Head of caudate nucleus (tissue), 42 donors: Measurements from ENCODE around the gene VPS41.

ENCODE experiments used
- DNase-seq, 42 donors: peaks; one replicate each; pipeline versions ENCODE4 v3.0.0 to v3.0.0-alpha.2; 2020 to 2021; ENCODE audit warnings: mixed read lengths in 7 of 42
- intact Hi-C: fragments of 100-400 bp; cut with DNase I; formaldehyde crosslinking; loops from one replicate; pipeline ENCODE4 v1.15.0; 2022

VPS41 gene

DNA sequence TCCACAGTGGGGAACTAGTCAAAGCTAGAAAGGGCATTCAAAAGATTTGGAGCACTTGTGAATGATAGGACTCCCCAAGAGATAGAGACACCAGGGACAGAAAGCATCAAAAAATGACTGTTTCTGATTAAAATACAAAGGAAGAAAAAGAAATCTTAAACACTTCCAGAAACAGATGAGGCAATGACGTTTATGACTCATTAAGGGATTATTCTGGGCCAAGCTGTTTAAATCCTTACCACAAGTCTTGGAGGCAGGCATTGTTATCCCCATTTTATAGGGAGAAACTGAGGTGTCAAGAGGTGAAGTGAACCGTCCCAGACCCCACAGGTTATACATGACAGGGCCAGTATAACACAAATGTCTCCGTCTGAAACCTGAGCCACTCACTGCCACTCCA is 209.5 kb downstream of the VPS41 start:
- DNase-seq = no peak
- intact Hi-C loops = no loop called here

DNA sequence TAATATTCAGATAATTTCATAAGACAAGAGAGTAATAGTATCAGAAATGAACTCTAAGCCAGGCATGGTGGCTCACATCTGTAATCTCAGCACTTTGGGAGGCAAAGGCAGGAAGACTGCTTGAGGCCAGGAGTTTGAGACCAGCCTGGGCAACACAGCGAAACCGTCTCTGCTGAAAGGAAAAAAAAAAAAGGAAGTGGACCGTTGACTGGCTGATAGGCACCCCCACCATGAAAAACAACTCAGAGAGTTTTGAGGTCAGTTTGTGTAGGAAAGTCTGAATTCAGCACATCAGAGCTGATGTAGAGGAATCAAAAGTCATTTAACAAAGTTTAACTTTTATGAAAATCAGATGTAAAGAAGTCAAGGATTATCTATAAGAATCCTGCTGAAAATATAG is 214.7 kb downstream of the VPS41 start:
- no peak for DNase-seq
- intact Hi-C loops = no loop called here

DNA sequence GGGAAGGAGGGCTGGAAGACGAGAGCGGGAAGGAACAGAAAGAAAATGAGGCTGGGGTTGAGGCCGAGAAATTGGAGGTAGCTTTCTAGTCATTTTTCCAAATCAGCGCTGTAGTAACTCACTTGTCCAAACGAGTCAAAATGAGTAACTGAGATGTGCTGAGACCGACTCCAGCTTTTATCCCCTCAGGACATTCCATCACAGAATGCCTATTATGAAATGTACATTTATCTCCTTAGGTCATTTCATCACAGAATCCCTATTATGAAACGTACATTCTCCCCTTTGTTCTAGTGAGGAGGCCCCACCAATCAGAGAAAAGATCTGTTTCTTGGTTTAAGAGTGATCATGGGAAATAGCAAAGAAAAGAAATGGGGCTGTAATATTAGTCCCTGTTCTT is 222.1 kb downstream of the VPS41 start:
- DNase-seq = no peak
- intact Hi-C loops = no loop called here

DNA sequence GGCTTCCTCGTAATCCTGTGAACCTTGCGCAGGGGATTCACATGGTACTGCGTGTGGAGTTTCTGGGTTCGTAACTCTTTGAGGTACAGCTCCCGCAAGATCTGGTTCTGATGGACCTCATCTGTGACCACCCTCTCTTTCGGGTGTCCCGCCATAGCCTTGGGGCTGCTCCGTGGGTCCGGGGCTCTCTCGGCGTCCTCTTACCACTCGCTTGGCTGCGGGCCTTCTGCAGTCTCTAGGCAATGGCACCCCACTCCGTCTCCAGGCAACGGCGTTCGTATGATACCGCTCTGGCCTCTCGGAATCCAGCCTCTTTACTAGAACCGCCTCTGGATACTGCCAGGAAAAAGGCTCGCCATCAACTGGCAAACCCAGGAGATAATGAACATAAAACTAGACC is 223.1 kb downstream of the VPS41 start:
- DNase-seq = no peak
- intact Hi-C loops = no loop called here

DNA sequence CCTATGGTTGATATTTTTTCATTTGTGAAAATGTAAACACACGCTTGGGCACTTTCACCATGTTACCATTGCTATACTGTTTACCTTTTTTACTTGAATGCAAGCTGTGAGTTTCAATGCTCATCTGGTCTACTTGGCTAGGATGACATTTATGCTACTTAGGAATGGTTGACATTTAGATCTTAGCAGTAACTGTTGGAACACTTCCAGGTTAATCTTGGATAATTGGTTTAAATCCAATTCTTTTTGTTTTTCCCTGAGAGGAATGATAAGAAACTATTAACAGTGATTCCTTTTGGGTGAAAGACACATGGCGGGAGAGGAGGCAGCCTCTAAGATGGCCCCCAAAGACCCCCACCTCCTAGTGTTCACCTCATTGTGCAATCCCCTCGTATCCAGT is 226.4 kb downstream of the VPS41 start:
- intact Hi-C loops = no loop called here
- DNase-seq = no peak

DNA sequence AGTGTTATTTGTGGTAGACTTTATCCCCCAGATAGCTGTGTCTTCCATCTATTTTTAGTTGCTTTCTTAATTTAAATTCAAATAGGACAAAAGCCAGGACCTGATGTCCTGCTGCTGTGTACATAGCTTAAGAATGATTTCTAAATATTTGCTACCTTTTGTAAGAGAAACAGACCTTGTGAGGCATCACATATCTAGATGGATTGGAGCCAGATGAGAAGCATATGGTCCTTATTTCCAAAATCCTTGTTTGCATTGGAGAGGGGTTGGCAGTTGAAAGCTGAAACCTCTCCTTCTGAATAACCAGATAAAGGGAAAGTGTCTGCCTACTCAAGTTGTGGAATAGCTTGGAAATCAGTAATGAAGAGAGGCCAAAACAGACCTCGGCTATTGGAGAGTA is 227.1 kb downstream of the VPS41 start:
- no peak for DNase-seq
- intact Hi-C loops = no loop called here

DNA sequence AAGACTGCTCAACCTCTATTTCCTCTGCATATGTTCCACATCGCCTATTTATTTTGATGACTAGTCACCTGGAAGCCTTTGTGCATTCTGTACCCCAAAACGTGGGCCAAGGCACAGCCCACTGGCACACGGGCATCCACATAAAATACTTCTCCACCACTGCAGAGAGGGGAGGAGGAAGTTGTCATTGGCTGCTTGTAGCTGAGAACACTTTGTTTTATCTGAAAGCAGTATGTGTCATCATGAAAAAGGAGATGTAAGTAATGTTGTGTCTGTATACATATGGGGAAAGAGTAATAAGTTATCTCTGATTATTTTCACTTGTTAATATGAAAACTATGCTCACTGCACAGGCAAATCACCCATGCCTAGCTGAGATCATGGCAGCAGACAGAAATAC is 229.6 kb downstream of the VPS41 start:
- DNase-seq = no peak
- intact Hi-C loops = no loop called here

DNA sequence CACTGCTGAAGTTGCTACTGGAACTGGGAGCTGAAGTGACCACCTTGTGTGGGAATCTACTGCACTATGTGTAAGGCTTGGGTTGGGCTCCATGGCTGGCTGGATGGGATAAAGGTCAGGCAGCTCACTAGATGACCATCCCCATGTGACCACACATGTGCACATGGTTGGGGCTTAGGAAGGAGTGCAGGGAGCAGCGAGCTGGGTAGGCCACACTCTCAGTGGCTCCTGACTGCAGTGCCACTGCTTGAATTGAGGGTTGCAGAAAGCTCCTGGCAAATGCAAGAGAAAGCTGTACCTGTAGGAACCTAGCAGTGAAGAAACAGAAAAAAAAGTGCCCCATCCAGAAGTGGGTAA is 230.3 kb downstream of the VPS41 start:
- DNase-seq = no peak
- intact Hi-C loops = no loop called here

DNA sequence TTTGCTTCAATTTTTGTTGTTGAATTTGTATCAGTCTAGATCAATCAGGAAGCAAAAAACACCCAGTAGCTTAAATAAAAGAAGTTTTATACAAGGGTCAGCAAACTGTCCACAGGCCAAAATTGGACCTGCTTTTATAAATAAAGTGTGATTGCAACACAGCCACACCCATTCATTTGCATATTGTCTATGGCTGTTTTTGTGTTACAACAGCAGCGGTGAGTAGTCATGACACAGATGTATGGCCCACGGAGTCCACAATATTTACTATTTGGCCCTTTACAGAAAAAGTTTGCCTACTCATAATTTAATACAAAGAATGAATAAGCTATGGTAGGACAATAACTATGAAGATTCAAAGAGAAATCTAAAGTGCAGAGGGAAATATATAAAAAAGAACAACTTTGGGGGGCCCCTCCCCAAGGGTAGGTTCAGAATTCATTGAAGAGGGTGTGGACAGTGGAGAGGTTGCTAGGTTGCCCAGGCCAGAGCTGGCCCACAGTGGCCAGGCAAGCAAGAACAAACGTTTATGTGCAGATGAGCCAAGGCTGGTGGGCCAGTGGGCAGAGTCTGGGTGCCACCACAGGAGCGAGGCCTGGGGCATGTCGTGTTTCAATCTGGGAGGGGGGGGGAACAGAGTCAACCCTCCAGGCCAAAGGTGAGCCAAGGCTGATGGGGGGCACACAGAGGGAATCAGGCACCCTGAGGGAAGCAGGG is 230.9 kb downstream of the VPS41 start:
- intact Hi-C loops = no loop called here
- DNase-seq = no peak

DNA sequence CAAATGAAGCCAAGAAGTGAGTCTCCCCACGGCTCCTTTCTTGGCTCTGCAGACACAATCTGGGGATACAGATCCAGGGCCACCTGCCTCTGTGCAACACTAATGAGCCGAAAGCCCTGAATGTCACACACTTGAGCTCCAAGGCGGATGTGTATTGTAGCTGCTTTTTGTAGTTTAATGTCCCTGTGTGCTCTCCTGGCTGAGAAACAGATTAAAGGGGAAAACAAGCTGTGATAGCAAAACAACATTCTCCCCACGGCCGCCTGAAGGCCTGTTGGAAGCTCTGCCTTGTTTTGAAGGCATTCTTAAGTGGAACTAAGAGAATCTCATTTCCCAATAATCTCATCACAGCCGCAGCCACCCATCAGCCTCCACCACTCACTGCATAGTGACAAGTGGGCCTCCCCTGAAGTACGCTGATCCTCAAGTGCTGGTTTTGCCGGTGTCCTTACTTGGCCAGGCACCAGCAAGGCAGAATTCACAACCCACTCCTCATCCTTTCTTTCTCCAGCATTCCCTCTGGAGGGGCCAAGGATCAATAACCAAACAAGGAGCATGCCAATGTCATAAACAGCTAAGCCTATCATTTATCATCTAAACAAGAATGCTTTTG is 233.4 kb downstream of the VPS41 start:
- intact Hi-C loops = no loop called here
- no peak for DNase-seq

DNA sequence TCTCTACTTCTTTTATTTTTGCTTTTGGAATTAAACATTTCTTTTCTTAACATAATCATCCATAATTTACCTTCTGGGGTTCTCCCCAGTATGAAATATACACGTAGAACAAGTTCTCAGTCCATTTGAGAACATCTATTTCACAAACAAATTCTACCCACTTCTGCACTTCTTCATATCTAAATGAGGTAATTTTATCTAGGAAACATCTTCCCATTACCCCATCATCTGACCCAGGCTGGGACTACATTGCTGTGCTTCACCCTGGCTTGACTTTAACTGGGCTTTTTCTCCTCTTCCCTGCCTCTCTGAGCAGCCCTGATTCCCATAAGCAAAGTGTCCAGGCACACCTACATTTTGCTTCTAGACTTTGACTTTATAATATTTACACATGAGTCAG is 234.5 kb downstream of the VPS41 start:
- intact Hi-C loops = no loop called here
- no peak for DNase-seq

DNA sequence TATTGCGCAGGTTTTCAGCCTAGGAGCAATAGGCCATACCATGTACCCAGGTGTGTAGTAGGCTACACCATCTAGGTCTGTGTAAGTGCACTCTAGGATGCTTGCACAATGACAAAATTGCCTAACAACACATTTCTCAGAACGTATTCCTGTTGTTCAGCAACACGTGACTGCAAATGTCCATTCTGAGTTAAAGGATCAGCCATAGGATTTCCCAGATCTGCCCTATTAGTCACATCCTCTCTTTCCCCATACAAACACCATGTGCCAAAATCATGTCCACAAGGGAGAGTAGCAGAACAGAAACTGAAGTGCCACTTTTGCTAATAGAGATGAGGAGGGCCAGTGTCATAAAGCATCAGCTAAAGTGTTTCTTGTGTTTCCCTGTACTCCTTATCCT is 235.2 kb downstream of the VPS41 start:
- no peak for DNase-seq
- intact Hi-C loops = no loop called here
